Upper lobe of right lung (tissue), 1 donor: ENCODE results near the gene C1orf210. TPM values are rescaled to one million over a fixed set of nuclear protein-coding genes. Genes with fewer than 3 reads are reported as not detected.

ENCODE experiments used
- ATAC-seq: fragments of 200-7000 bp; cut with Tn5 transposase; one replicate; pipeline ENCODE4 v1.9.1; 2020; ENCODE audit warnings: mild to moderate bottlenecking, moderate library complexity
- DNase-seq: peaks from one replicate; pipeline ENCODE4 v3.0.0-alpha.2; 2020
- H3K27ac ChIP-seq: fragments of 200-600 bp; one replicate; pipeline ENCODE4 v1.8.0; 2022
- H3K27me3 ChIP-seq: fragments of 200-600 bp; one replicate; pipeline ENCODE4 v1.8.0; 2022; ENCODE audit warnings: mild to moderate bottlenecking
- H3K36me3 ChIP-seq: fragments of 200-600 bp; one replicate; pipeline ENCODE4 v1.8.0; 2022
- H3K4me1 ChIP-seq: fragments of 200-600 bp; one replicate; pipeline ENCODE4 v1.8.0; 2022
- H3K4me3 ChIP-seq: fragments of 200-600 bp; one replicate; pipeline ENCODE4 v1.8.0; 2022; ENCODE audit warnings: mild to moderate bottlenecking
- H3K9me3 ChIP-seq: fragments of 200-600 bp; one replicate; pipeline ENCODE4 v1.8.0; 2022
- intact Hi-C: fragments of 100-400 bp; cut with DNase I; formaldehyde crosslinking; loops from one replicate; pipeline ENCODE4 v1.11.0; 2022
- total RNA-seq: library from RNA; stranded (reverse); fragmentation: NEBNext Ultra II Directional; extraction: Animal tissue kit (Norgen Biotek cat#: 25700); gene quantifications from one replicate; pipeline ENCODE4 v1.2.1, GENCODE V29; 2021
- TF ChIP-seq, protein P1 (sequence below): fragments of 200-600 bp; IDR thresholded peaks from one replicate; pipeline ENCODE4 v1.8.0; 2022; ENCODE audit warnings: antibody characterized with exemption
- donor health status: DM: no; HTN: yes; CAD: no; lungs with severe emphysema.

The C1orf210 gene
- total RNA-seq, 1 donor from 2014 or later = 18.9 TPM

DNA sequence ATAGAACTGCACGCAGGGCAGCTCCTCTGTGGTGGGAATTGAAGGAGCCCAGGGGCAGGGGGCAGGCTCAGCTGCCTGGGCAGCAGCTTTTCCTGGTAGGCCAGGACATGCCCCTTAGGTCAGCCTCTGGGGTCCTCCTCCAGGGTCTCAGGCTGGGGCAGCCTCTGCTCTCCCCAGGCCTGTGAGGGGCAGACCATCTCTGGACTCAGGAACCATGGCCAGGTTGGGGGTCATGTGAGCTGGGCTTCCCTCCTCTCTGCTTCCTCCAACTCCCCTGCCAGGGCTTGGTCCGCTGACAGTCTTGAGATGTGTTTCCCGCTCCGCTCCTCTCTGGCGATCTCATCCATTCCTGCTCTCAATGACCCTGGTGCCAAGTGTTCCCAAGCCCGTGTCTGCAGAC is 5.7 kb downstream of the C1orf210 start:
- Histone ChIP-seq H3K4me1 (peaks cover 16% of the 10 kb centered on the region), H3K36me3 (no peaks in the 10 kb centered on the region), H3K27ac (no peak overlapping the region), H3K4me3 (no peak overlapping the region), H3K27me3 (no peaks in the 10 kb centered on the region), H3K9me3 (no peaks in the 10 kb centered on the region)
- ATAC-seq (no peak), DNase-seq (peak; percentile 48)
- TF ChIP-seq, protein P1, sequence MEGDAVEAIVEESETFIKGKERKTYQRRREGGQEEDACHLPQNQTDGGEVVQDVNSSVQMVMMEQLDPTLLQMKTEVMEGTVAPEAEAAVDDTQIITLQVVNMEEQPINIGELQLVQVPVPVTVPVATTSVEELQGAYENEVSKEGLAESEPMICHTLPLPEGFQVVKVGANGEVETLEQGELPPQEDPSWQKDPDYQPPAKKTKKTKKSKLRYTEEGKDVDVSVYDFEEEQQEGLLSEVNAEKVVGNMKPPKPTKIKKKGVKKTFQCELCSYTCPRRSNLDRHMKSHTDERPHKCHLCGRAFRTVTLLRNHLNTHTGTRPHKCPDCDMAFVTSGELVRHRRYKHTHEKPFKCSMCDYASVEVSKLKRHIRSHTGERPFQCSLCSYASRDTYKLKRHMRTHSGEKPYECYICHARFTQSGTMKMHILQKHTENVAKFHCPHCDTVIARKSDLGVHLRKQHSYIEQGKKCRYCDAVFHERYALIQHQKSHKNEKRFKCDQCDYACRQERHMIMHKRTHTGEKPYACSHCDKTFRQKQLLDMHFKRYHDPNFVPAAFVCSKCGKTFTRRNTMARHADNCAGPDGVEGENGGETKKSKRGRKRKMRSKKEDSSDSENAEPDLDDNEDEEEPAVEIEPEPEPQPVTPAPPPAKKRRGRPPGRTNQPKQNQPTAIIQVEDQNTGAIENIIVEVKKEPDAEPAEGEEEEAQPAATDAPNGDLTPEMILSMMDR = no peak
- intact Hi-C loops = no loop called here

DNA sequence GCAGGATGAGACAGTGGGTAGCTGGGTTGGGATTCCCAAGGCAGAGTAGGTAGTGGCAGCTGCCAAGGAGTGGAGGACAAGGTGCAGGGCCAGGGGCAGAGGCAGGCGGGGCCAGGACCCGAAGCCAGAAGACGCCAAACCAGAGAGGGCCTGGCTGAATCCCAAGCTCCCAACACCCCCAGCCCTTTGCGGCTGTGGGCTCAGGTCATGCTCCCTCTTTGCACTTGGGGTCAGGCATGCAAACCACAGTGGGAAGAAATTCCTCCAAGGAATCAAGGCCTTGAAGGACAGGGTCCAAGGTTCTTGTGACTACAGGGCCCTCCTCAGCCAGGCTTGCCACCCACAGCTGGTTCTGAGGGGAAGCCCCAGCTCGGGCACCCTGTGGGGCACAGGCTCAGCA is 6.2 kb downstream of the C1orf210 start:
- intact Hi-C loops = no loop called here
- no peak overlapping the region for H3K27ac ChIP-seq

DNA sequence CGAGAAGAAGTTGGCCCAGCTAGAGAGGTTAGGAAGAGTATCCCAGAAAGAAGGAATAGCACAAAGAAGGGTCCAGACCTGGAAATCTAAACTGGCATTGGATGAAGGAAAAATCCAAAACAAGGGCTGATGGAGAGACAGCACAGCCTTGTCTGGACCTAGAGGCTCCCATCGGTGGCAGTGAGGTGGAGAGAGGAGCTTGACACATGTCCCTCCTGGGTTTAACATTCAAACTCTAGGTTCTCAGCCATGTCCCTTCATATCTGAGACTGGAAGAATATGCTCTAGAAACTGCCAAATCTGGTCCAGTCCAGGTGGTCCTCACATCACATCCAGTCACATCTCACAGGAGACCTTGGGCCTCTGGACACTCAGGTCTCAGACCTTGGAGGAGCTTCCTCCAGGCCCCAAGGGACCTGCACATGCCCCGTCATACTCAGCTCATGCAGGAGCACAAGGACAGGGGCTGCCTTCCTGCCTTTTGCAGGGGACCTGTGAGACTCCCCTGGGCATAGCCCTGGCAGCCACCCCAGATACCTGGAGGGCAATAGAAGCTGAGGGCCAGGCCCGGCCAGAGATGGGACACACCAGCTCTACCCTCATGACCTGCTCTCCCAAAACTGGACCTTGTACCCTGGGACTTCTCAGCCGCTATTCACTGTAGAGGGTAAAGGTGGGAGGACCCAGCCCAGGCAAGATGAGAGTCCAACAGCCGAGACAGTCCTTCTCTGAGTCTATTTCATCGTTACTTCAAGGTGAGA is 8.1 kb downstream of the C1orf210 start:
- no peak overlapping the region for H3K27ac ChIP-seq
- no peaks in the 10 kb centered on the region for H3K27me3 ChIP-seq
- H3K4me1 ChIP-seq = peaks cover 11% of the 10 kb centered on the region
- no peak overlapping the region for H3K4me3 ChIP-seq
- H3K36me3 ChIP-seq = no peaks in the 10 kb centered on the region
- TF ChIP-seq, protein P1 = no peak
- no peaks in the 10 kb centered on the region for H3K9me3 ChIP-seq
- ATAC-seq (no peak), DNase-seq (peak; percentile 49)
- intact Hi-C loops = no loop called here

More for the DNA sequence above, 6.2 kb downstream of the C1orf210 start:
- ATAC-seq (no peak), DNase-seq (peak; percentile 53)
- TF ChIP-seq, protein P1 = no peak
- Histone ChIP-seq H3K4me3 (no peak overlapping the region), H3K9me3 (no peaks in the 10 kb centered on the region), H3K27me3 (no peaks in the 10 kb centered on the region), H3K36me3 (no peaks in the 10 kb centered on the region), H3K4me1 (peaks cover 18% of the 10 kb centered on the region)

DNA sequence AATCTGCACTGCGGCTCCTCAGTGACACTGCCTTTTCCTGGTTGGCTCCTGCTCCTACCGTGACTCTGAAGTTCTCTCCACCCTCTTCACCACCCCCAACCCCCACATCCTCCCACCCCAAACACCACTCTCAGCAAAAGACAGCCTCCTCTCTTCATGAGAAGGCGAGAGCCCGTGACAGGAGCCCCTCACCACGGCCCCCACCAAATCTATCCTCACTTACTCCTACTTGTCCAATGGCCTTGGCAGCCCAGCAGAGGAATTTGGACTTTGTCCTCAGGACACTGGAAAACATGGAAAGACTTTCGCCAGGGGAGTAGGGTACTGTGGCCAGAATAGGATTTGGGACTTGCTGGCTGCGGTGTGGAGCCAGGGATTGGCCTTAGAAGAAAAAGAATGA is 8.7 kb downstream of the C1orf210 start:
- Histone ChIP-seq H3K36me3 (no peaks in the 10 kb centered on the region), H3K27ac (no peak overlapping the region), H3K27me3 (no peaks in the 10 kb centered on the region), H3K4me3 (no peak overlapping the region), H3K4me1 (peaks cover 6% of the 10 kb centered on the region), H3K9me3 (no peaks in the 10 kb centered on the region)
- ATAC-seq (no peak), DNase-seq (peak; percentile 23)
- TF ChIP-seq, protein P1 = no peak
- intact Hi-C loops = no loop called here

DNA sequence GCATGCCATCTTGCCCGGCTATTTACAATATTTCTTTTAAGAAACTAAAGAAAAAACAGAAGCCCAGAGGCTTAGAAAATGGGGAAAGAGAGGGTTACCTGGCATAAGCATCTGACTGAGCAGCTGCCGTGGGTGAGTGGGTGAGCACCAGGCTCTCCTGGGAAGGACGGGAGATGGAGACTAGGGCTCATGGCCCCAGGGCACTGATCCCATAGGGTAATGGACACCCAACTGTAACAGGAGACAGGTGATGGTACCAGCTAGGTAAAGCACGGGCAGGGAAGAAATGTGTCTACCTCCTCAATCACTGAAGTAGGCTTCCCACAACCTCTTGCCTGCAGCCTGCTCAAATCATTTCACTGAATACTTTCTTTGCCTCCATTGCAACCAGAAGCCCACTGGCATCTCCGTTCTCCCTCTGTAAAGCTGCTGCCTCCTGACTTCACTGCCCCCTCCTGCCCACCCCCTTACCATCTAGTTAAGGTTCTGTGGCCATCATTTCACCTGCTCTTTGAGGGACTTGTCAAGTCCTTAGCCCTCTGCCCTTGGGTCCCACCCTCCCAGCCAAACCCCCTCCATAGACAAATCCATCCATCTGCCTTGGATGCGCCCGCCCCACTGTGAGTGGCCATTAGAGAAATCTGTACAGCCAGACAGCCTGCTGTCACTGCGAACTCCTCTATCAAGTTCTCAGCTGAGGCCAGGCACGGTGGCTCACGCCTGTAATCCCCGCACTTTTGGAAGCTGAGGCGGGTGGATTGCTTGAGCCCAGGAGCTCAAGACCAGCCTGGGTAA is 9.4 kb downstream of the C1orf210 start:
- intact Hi-C loops = no loop called here
- no peak for ATAC-seq
- H3K36me3 ChIP-seq = no peaks in the 10 kb centered on the region
- peaks cover 5% of the 10 kb centered on the region for H3K4me1 ChIP-seq
- DNase-seq = peak; percentile 52
- no peak overlapping the region for H3K27ac ChIP-seq
- no peak overlapping the region for H3K4me3 ChIP-seq
- H3K27me3 ChIP-seq = no peaks in the 10 kb centered on the region
- H3K9me3 ChIP-seq = no peaks in the 10 kb centered on the region
- TF ChIP-seq, protein P1 = no peak
